Endothelial cell of umbilical vein (primary cell): Measurements from ENCODE around the gene GNB5.

Experiments used
- GATA2 ChIP-seq: IDR thresholded peaks from 2 replicates; pipeline ENCODE4 v1.7.0; 2011; ENCODE audit warnings: low read depth, mild to moderate bottlenecking, moderate library complexity, mixed read lengths, low read length; ENCODE audit not compliant: insufficient read length, insufficient read depth
- POLR2A ChIP-seq: IDR thresholded peaks from 2 replicates; pipeline ENCODE4 v1.6.1; 2012; ENCODE audit warnings: low read depth, mild to moderate bottlenecking, control low read depth, low read length
- TF ChIP-seq, protein P1 (sequence below), 2 donors: IDR thresholded peaks; 1 replicate in 1 of 2; 2 replicates in 1 of 2; pipeline ENCODE4 v1.5.1; 2011; ENCODE audit warnings: low read length in 2 of 2, mild to moderate bottlenecking in 2 of 2, moderate library complexity in 2 of 2, control low read depth in 1 of 2, inconsistent platforms in 1 of 2, low read depth in 1 of 2; ENCODE audit not compliant: insufficient read depth in 1 of 2; ENCODE audit errors: extremely low read depth in 1 of 2

DNA sequence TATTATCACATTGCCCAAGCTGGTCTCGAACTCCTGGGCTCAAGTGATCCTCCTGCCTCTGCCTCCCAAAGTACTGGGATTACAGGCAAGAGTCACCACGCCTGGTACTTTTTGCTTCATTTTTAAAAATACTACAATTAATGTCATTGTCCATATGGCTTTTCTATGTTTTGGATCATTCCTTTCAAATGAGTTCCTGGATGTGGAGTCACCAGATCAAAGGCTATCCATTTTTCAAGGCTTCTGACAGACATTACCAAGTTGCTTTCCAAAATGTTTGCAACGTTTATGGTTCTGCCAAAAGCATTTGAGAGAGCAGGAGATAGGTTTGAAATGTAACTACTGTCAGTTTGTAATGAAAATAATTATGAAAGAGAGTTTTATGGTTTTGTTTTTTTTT is 44.4 kb downstream of the GNB5 start:
- TF ChIP-seq, protein P1, sequence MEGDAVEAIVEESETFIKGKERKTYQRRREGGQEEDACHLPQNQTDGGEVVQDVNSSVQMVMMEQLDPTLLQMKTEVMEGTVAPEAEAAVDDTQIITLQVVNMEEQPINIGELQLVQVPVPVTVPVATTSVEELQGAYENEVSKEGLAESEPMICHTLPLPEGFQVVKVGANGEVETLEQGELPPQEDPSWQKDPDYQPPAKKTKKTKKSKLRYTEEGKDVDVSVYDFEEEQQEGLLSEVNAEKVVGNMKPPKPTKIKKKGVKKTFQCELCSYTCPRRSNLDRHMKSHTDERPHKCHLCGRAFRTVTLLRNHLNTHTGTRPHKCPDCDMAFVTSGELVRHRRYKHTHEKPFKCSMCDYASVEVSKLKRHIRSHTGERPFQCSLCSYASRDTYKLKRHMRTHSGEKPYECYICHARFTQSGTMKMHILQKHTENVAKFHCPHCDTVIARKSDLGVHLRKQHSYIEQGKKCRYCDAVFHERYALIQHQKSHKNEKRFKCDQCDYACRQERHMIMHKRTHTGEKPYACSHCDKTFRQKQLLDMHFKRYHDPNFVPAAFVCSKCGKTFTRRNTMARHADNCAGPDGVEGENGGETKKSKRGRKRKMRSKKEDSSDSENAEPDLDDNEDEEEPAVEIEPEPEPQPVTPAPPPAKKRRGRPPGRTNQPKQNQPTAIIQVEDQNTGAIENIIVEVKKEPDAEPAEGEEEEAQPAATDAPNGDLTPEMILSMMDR (IDR thresholded peaks at IDR 0.05; ENCODE audit: extremely low read depth in 1 of 2, insufficient read depth in 1 of 2, low read depth in 1 of 2, low read length in 2 of 2), result no peak
- no peak for TF ChIP-seq GATA2
- no peak for TF ChIP-seq POLR2A
